ENCODE measurements around the gene CCDC88A. TPM values are rescaled to one million over a fixed set of nuclear protein-coding genes. Genes with fewer than 3 reads are reported as not detected.
"Not testable (repeated sequence)": the region's sequence is repeated elsewhere in the genome, so short reads cannot be mapped to it uniquely, and the experiment has no call there.

CCDC88A gene
- total RNA-seq, 1 donor from 2014 or later = 86.1 TPM

GRCh38 chr2:55242617-55243016 is 177.0 kb downstream of the CCDC88A start:
- no peak for ATAC-seq

GRCh38 chr2:55241582-55241981 is 178.1 kb downstream of the CCDC88A start:
- H3K9me3 ChIP-seq; ATAC-seq; H3K4me1 ChIP-seq; DNase-seq; H3K4me3 ChIP-seq; H3K27ac ChIP-seq; H3K27me3 ChIP-seq; intact Hi-C loops (cut with DNase I): not testable (repeated sequence)
- H3K36me3 ChIP-seq = peaks cover 77% of the 10 kb centered on the region

More at GRCh38 chr2:55242617-55243016, 177.0 kb downstream of the CCDC88A start:
- Histone ChIP-seq H3K36me3 (peaks cover 77% of the 10 kb centered on the region), H3K9me3 (no peaks in the 10 kb centered on the region), H3K4me1 (no peaks in the 10 kb centered on the region), H3K27me3 (no peaks in the 10 kb centered on the region), H3K4me3 (no peak overlapping the region), H3K27ac (no peak overlapping the region)
- DNase-seq = no peak
- intact Hi-C loops (cut with DNase I) = no loop called here
- TF ChIP-seq, protein P1, sequence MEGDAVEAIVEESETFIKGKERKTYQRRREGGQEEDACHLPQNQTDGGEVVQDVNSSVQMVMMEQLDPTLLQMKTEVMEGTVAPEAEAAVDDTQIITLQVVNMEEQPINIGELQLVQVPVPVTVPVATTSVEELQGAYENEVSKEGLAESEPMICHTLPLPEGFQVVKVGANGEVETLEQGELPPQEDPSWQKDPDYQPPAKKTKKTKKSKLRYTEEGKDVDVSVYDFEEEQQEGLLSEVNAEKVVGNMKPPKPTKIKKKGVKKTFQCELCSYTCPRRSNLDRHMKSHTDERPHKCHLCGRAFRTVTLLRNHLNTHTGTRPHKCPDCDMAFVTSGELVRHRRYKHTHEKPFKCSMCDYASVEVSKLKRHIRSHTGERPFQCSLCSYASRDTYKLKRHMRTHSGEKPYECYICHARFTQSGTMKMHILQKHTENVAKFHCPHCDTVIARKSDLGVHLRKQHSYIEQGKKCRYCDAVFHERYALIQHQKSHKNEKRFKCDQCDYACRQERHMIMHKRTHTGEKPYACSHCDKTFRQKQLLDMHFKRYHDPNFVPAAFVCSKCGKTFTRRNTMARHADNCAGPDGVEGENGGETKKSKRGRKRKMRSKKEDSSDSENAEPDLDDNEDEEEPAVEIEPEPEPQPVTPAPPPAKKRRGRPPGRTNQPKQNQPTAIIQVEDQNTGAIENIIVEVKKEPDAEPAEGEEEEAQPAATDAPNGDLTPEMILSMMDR (IDR thresholded peaks at IDR 0.05) = no peak

GRCh38 chr2:55239656-55240222 is 179.9 kb downstream of the CCDC88A start:
- H3K36me3 ChIP-seq = peaks cover 77% of the 10 kb centered on the region
- no peak overlapping the region for H3K27ac ChIP-seq
- H3K4me1 ChIP-seq = peaks cover 2% of the 10 kb centered on the region
- H3K9me3 ChIP-seq = no peaks in the 10 kb centered on the region
- no peak for DNase-seq
- TF ChIP-seq, protein P1 (IDR thresholded peaks at IDR 0.05) = no peak
- no peak for ATAC-seq
- intact Hi-C loops (cut with DNase I) = no loop called here
- H3K4me3 ChIP-seq = no peak overlapping the region
- H3K27me3 ChIP-seq = no peaks in the 10 kb centered on the region

Other genes starting within 250 kb of the CCDC88A start
- gene CLHC1, start 187.6 kb downstream of the CCDC88A start, total RNA-seq = 12.3 TPM
- gene RPS27A, start 187.2 kb downstream of the CCDC88A start, total RNA-seq = 706 TPM
- gene MTIF2, start 150.6 kb downstream of the CCDC88A start, total RNA-seq = 19.6 TPM
- gene CFAP36, start 99.9 kb upstream of the CCDC88A start, total RNA-seq = 27.1 TPM
- gene PPP4R3B, start 197.8 kb upstream of the CCDC88A start, total RNA-seq = 65.5 TPM